ENCODE results near the gene GULP1. TPM values are rescaled to one million over a fixed set of nuclear protein-coding genes. Genes with fewer than 3 reads are reported as not detected.

Gene GULP1
- total and polyA plus RNA-seq, 2 of the 13 experiments (the other 11 are each of a cell fraction or from before 2014, with no cell fraction given) = 0.15 TPM; not detected in 1

DNA sequence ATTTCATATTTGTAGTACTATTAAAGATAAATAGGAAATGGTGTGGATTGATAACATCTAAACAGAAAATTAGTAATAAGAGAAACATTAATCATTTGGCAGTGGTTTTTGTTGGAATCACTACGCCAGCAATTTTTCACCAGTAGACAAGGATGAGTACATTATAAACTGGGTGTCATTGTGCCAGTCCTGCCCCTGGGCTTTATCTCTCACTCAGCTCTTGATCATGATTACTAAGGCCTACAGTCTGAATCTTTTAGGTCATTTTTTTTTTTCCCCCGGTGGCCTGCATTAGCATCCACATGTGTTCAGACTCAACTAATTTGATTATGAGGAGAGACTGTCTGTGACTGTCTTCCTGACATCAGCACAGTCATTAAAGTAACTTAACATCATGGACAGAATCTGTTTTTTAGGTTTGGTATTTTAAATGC lies 16.2 kb downstream of the GULP1 start (continued):
- TF ChIP-seq DNMT3B (CRISPR knock-in tag; conservative IDR thresholded peaks at IDR 0.05) (no peak), SCMH1 (CRISPR knock-in tag; IDR thresholded peaks at IDR 0.05; ENCODE audit: borderline replicate concordance) (no peak)

DNA sequence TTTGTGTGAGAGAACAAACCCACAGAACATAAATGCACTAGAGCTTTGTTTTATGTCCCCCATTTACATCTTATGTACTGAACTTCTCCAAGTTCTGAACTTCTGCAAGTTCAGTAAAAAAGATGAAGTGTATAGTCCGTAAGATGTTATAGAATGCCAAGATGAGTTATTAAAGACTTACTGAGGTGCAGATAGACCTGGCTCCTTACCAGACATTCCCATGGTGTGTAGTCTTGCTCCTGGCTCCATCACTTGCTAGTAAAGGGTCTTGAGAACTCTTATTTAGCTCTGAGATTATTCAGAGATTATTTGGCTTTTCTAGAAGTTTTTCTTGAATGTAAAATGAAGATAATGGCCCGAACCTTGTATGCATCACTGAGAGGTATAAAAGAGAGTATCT lies 16.8 kb downstream of the GULP1 start:
- Histone ChIP-seq H4K20me1 (ENCODE audit: insufficient read depth, low read length) (no peaks in the 10 kb centered on the region), H3K4me1 (ENCODE audit: insufficient read depth, low read length) (no peaks in the 10 kb centered on the region), H3K9ac (ENCODE audit: insufficient read depth, low read depth, low read length) (no peak overlapping the region), H3K79me2 (ENCODE audit: insufficient read depth, low read length) (no peaks in the 10 kb centered on the region), H3K27ac (ENCODE audit: extremely low read length, insufficient read depth, low read length) (no peak overlapping the region), H3K27me3 (ENCODE audit: control insufficient read depth in 1 of 2, insufficient read depth in 2 of 2, low read length in 2 of 2) (no peaks in the 10 kb centered on the region), H3K4me3 (replicated peaks in 1 of 3; ENCODE audit: insufficient read depth in 1 of 3, low read depth in 2 of 3, low read length in 3 of 3) (no peak overlapping the region), H3K9me3 (ENCODE audit: low read length) (no peaks in the 10 kb centered on the region), H3K4me2 (ENCODE audit: low read depth, low read length) (no peak overlapping the region), H2AFZ (ENCODE audit: low read length) (no peak overlapping the region), H3K36me3 (replicated peaks in 1 of 2; ENCODE audit: control insufficient read depth in 1 of 2, insufficient read depth in 2 of 2, low read length in 2 of 2) (no peaks in the 10 kb centered on the region)
- no TSS peak for BruUV-seq (replicated peaks)
- WGBS (ENCODE audit: low lambda C conversion rate) = 0% methylated on average over 2 of the region's 2 CpGs
- no peak for DNase-seq (ENCODE audit: low spot score)
- FAIRE-seq = no peak
- in situ Hi-C loops (cut with HindIII; ENCODE audit: extremely low pct_ligation_motif_present, low pct_unique_long_range_greater_than_20kb) (no loop called here), intact Hi-C loops (cut with micrococcal nuclease; ENCODE audit: unreplicated experiment) (no loop called here)
- ChIA-PET CTCF (ENCODE audit: low intra/inter-chr PET ratio, low total read pairs) (no interaction called here), POLR2A (no interaction called here)
- TF ChIP-seq ZNF724P (CRISPR knock-in tag; IDR thresholded peaks at IDR 0.05; ENCODE audit: borderline replicate concordance) (no peak), HMG20B (CRISPR knock-in tag; conservative IDR thresholded peaks at IDR 0.05) (no peak), MAF1 (CRISPR knock-in tag; IDR thresholded peaks at IDR 0.05; ENCODE audit: borderline replicate concordance) (no peak), PAWR (CRISPR knock-in tag; IDR thresholded peaks at IDR 0.05; ENCODE audit: borderline replicate concordance) (no peak), ZNF598 (CRISPR knock-in tag; IDR thresholded peaks at IDR 0.05; ENCODE audit: borderline replicate concordance) (no peak), GATAD2A (CRISPR knock-in tag; IDR thresholded peaks at IDR 0.05) (no peak)
- no peak for ATAC-seq

DNA sequence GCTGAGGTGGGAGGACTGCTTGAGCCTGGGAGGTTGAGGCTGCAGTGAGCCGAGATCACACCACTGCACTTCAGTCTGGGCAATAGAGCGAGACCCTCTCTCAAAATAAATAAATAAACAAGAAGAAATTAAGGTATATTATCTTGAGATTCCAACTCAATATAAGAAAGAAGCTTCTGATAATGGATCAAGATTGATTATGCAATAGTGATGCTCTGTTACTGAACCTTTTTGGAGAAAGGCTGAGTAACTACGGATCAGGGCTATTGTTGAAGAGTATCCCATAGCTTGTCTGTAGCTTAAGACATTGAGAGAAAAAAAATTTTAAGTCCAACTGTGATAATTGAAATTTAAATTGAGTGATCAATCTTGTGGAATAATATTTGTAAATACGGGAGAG lies 17.7 kb downstream of the GULP1 start:
- no peak overlapping the region for H2AFZ ChIP-seq (ENCODE audit: low read length)
- no peak overlapping the region for H3K4me3 ChIP-seq (replicated peaks in 1 of 3; ENCODE audit: insufficient read depth in 1 of 3, low read depth in 2 of 3, low read length in 3 of 3)
- H3K27me3 ChIP-seq (ENCODE audit: control insufficient read depth in 1 of 2, insufficient read depth in 2 of 2, low read length in 2 of 2) = no peaks in the 10 kb centered on the region
- ChIA-PET POLR2A (no interaction called here), CTCF (ENCODE audit: low intra/inter-chr PET ratio, low total read pairs) (no interaction called here)
- no peak for ATAC-seq
- TF ChIP-seq, protein P1, sequence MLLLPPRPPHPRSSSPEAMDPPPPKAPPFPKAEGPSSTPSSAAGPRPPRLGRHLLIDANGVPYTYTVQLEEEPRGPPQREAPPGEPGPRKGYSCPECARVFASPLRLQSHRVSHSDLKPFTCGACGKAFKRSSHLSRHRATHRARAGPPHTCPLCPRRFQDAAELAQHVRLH (CRISPR knock-in tag; IDR thresholded peaks at IDR 0.05; ENCODE audit: borderline replicate concordance, low read depth) = no peak
- peak; percentile 64 for TF ChIP-seq CEBPB (IDR thresholded peaks at IDR 0.05; ENCODE audit: borderline replicate concordance, low read depth, low read length)
- intact Hi-C loops (cut with micrococcal nuclease; ENCODE audit: unreplicated experiment) = no loop called here
- H3K79me2 ChIP-seq (ENCODE audit: insufficient read depth, low read length) = no peaks in the 10 kb centered on the region
- no peak for FAIRE-seq
- no peaks in the 10 kb centered on the region for H3K9me3 ChIP-seq (ENCODE audit: low read length)
- H3K9ac ChIP-seq (ENCODE audit: insufficient read depth, low read depth, low read length) = no peak overlapping the region
- in situ Hi-C loops (cut with HindIII; ENCODE audit: extremely low pct_ligation_motif_present, low pct_unique_long_range_greater_than_20kb) = no loop called here
- BruUV-seq (replicated peaks) = no TSS peak
- WGBS (ENCODE audit: low lambda C conversion rate) = 2% methylated on average over 4 of the region's 4 CpGs
- no peak overlapping the region for H3K4me2 ChIP-seq (ENCODE audit: low read depth, low read length)
- DNase-seq (ENCODE audit: low spot score) = no peak
- no peaks in the 10 kb centered on the region for H3K4me1 ChIP-seq (ENCODE audit: insufficient read depth, low read length)
- H4K20me1 ChIP-seq (ENCODE audit: insufficient read depth, low read length) = no peaks in the 10 kb centered on the region
- no peaks in the 10 kb centered on the region for H3K36me3 ChIP-seq (replicated peaks in 1 of 2; ENCODE audit: control insufficient read depth in 1 of 2, insufficient read depth in 2 of 2, low read length in 2 of 2)
- no peak overlapping the region for H3K27ac ChIP-seq (ENCODE audit: extremely low read length, insufficient read depth, low read length)

Measured in HepG2 (cell line).